Smooth muscle cell (in vitro differentiated cells): Measurements from ENCODE around the gene GSS. TPM values are rescaled to one million over a fixed set of nuclear protein-coding genes. Genes with fewer than 3 reads are reported as not detected.
A peak's percentile ranks its signal among the peaks of the same experiment; 100 is the strongest.

Source experiments
- DNase-seq: peaks from one replicate; lab custom pipeline; 2025; ENCODE audit not compliant: unreplicated experiment; lab: John Stamatoyannopoulos, UW
- H2AFZ ChIP-seq: fragments of 200-600 bp; sonication (generic); 2 replicates; pipeline ENCODE4 v1.6.0; 2016; ENCODE audit warnings: antibody characterized with exemption, low read depth, mild to moderate bottlenecking
- H3F3A ChIP-seq: fragments of 200-600 bp; sonication (generic); 2 replicates; pipeline ENCODE4 v1.6.0; 2017; ENCODE audit warnings: antibody characterized with exemption, low read depth
- H3K27ac ChIP-seq: fragments of 200-600 bp; sonication (generic); 2 replicates; pipeline ENCODE4 v1.5.1; 2016; ENCODE audit warnings: low read depth, mild to moderate bottlenecking
- H3K27me3 ChIP-seq: fragments of 200-600 bp; sonication (generic); 2 replicates; pipeline ENCODE4 v1.6.1; 2016; ENCODE audit warnings: low read depth, mild to moderate bottlenecking
- H3K36me3 ChIP-seq: fragments of 200-600 bp; sonication (generic); 2 replicates; pipeline ENCODE4 v1.5.1; 2016; ENCODE audit warnings: low read depth
- H3K4me1 ChIP-seq: fragments of 200-600 bp; sonication (generic); 2 replicates; pipeline ENCODE4 v1.5.1; 2016; ENCODE audit warnings: low read depth
- H3K4me2 ChIP-seq: fragments of 200-600 bp; sonication (generic); 2 replicates; pipeline ENCODE4 v1.6.0; 2016; ENCODE audit warnings: mild to moderate bottlenecking
- H3K4me3 ChIP-seq: fragments of 200-600 bp; sonication (generic); 2 replicates; pipeline ENCODE4 v1.5.1; 2016; ENCODE audit warnings: mild to moderate bottlenecking
- H3K79me2 ChIP-seq: fragments of 200-600 bp; sonication (generic); 2 replicates; pipeline ENCODE4 v1.6.0; 2016; ENCODE audit warnings: low read depth, mild to moderate bottlenecking
- H3K9ac ChIP-seq: fragments of 200-600 bp; sonication (generic); 2 replicates; pipeline ENCODE4 v1.6.0; 2016; ENCODE audit warnings: low read depth
- H3K9me3 ChIP-seq: fragments of 200-600 bp; sonication (generic); replicated peaks from 2 replicates; pipeline ENCODE4 v1.5.1; 2016; ENCODE audit warnings: low read depth
- H4K20me1 ChIP-seq: fragments of 200-600 bp; sonication (generic); 2 replicates; pipeline ENCODE4 v1.6.0; 2016; ENCODE audit warnings: low read depth
- WGBS: methylation state at CpG from one replicate; pipeline ENCODE4 v1.1.7; 2016; ENCODE audit warnings: low lambda C conversion rate; 5-methylcytosine and 5-hydroxymethylcytosine counted together
- polyA plus RNA-seq: library from polyadenylated mRNA; unstranded; fragments of >200 nt; fragmentation: Nextera tagmentation; extraction: Ambion mirVana; gene quantifications from 2 replicates; pipeline ENCODE4 v1.2.1, GENCODE V29; 2016
- total RNA-seq: library from RNA; depleted of rRNA; stranded (reverse); fragments of >200 nt; gene quantifications from 2 replicates; pipeline ENCODE4 v1.2.3, GENCODE V29; 2014
- TF ChIP-seq, protein P1 (sequence below): fragments of 200-600 bp; sonication (generic); IDR thresholded peaks from 2 replicates; pipeline ENCODE4 v1.5.1; 2017; ENCODE audit warnings: borderline replicate concordance, mild to moderate bottlenecking, antibody characterized with exemption; ENCODE audit not compliant: insufficient read depth, poor library complexity, severe bottlenecking

GSS gene
- total and polyA plus RNA-seq, 2 experiments from 2014 or later, result 48.4 to 71.6 TPM

DNA sequence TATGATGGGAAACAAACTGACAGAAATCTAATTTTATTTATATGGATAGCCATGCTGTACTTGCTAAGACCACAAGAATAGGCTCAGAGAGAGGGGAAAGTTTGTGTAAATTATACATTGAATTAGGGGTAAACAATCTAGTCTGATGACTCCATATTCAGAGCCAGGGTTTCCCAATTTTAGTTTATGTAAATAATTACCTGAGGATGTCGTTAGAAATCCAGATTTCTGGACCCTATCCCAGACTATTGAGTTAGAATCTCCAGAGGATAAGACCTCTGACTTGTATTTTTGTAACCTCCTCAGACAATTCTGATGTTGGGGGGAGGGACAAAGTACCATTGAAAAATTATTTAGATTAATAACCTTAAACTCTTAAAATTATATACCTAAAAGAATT lies 60.9 kb downstream of the GSS start:
- 91% methylated on average over 1 of the region's 1 CpG for WGBS

DNA sequence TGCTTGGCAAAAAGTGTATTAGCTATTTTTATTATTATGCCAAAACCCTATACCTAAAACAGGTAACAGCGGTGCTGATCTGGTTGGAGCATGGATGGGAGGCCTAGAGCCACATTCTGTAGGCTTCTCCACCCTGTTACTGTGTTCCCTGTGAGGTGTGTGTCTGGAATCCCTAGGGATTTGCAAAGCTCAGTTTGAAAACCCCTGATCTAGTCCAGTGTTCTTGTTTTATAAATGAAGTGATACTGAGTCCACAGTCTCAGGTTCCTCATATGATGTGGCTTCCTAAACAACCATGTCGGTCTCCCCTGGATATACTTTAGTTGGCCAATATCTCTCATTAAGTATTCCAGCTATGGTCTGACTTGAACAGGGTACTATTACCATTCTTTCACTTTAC lies 62.9 kb downstream of the GSS start:
- Histone ChIP-seq H3K9ac (no peak overlapping the region), H3K4me3 (no peak overlapping the region), H3F3A (no peaks in the 10 kb centered on the region), H3K9me3 (no peaks in the 10 kb centered on the region), H3K27me3 (no peaks in the 10 kb centered on the region), H3K27ac (no peak overlapping the region), H2AFZ (no peak overlapping the region), H4K20me1 (peaks cover 10% of the 10 kb centered on the region), H3K79me2 (no peaks in the 10 kb centered on the region), H3K4me1 (no peaks in the 10 kb centered on the region), H3K36me3 (no peaks in the 10 kb centered on the region), H3K4me2 (no peak overlapping the region)
- DNase-seq, result no peak
- WGBS, result 100% methylated on average over 2 of the region's 2 CpGs
- TF ChIP-seq, protein P1, sequence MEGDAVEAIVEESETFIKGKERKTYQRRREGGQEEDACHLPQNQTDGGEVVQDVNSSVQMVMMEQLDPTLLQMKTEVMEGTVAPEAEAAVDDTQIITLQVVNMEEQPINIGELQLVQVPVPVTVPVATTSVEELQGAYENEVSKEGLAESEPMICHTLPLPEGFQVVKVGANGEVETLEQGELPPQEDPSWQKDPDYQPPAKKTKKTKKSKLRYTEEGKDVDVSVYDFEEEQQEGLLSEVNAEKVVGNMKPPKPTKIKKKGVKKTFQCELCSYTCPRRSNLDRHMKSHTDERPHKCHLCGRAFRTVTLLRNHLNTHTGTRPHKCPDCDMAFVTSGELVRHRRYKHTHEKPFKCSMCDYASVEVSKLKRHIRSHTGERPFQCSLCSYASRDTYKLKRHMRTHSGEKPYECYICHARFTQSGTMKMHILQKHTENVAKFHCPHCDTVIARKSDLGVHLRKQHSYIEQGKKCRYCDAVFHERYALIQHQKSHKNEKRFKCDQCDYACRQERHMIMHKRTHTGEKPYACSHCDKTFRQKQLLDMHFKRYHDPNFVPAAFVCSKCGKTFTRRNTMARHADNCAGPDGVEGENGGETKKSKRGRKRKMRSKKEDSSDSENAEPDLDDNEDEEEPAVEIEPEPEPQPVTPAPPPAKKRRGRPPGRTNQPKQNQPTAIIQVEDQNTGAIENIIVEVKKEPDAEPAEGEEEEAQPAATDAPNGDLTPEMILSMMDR, result no peak

More for the DNA sequence above, 60.9 kb downstream of the GSS start:
- H3K9ac ChIP-seq, result no peak overlapping the region
- no peaks in the 10 kb centered on the region for H3K27me3 ChIP-seq
- H3K36me3 ChIP-seq, result no peaks in the 10 kb centered on the region
- no peaks in the 10 kb centered on the region for H3K79me2 ChIP-seq
- H3K27ac ChIP-seq, result no peak overlapping the region
- H2AFZ ChIP-seq, result no peak overlapping the region
- no peaks in the 10 kb centered on the region for H3K4me1 ChIP-seq
- H4K20me1 ChIP-seq, result peaks cover 10% of the 10 kb centered on the region
- H3F3A ChIP-seq, result no peaks in the 10 kb centered on the region
- no peak overlapping the region for H3K4me3 ChIP-seq
- no peak for DNase-seq
- H3K4me2 ChIP-seq, result no peak overlapping the region
- H3K9me3 ChIP-seq, result no peaks in the 10 kb centered on the region
- TF ChIP-seq, protein P1, result no peak

DNA sequence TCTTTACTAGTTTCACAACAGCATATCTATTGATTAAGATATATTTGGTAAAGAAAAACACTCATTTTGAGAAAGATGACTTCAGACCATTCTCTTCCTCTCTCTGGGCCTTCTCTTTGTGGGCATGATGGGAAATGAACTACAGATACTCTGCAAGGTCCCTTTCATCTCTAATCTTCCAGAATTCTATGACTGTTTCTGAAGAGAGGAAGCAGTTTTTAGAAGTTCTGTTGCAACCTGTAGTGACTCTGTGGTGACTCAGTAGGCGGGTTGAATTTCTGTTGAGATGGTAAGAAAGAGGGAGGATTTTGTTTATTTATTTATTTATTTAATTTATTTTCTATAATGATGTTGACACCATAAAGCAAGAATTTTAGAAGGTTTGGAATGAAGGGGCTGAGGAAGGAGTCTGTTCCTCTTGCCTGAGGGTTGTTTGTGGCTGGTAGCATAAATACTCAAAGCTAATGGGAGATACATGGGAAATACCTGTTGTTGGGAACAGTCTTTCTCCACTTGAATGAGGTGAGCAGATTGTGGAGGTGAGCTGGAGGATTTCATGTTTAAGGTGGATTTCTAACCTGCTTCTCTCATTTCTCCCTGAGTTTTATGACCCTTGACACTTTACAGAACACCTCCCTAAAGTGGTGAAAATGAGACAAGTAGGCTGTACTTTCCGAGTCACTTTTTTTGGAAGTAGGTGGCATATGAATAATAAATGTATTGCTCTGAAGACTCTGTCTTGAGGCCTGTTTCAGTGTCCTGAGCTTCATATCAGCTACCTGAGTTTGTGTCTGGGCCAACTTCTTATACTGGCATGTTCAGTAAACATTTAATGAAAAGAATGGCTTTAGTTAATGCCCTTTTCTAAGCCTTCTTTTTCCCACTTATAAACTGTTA lies 64.2 kb downstream of the GSS start:
- Histone ChIP-seq H2AFZ (no peak overlapping the region), H3K4me3 (no peak overlapping the region), H3F3A (no peaks in the 10 kb centered on the region), H3K36me3 (no peaks in the 10 kb centered on the region), H4K20me1 (peaks cover 10% of the 10 kb centered on the region), H3K4me2 (peak overlapping the region; percentile 4), H3K27me3 (no peaks in the 10 kb centered on the region), H3K4me1 (no peaks in the 10 kb centered on the region), H3K79me2 (no peaks in the 10 kb centered on the region), H3K9me3 (no peaks in the 10 kb centered on the region), H3K27ac (peak overlapping the region; percentile 20), H3K9ac (no peak overlapping the region)
- DNase-seq, result no peak
- 77% methylated on average over 2 of the region's 2 CpGs for WGBS
- TF ChIP-seq, protein P1, result no peak
